WTC11 (cell line): ENCODE results near the gene NRG2. TPM values are rescaled to one million over a fixed set of nuclear protein-coding genes. Genes with fewer than 3 reads are reported as not detected.

Source experiments
- ATAC-seq: fragments of 200-7000 bp; cut with Tn5 transposase; 2 replicates; pipeline ENCODE4 v1.10.0; 2021; ENCODE audit warnings: mild to moderate bottlenecking, moderate library complexity
- CTCF ChIA-PET: fragments of 300-600 bp; sonication (Branson Sonifier 250); formaldehyde crosslinking; loops from one replicate; lab custom pipeline; 2021; ENCODE audit warnings: antibody characterized with exemption; lab: Charles Lee
- POLR2A ChIA-PET: fragments of 350-600 bp; sonication (Branson Sonifier 250); formaldehyde crosslinking; loops from one replicate; lab custom pipeline; 2021; ENCODE audit warnings: antibody characterized with exemption; lab: Charles Lee
- DNase-seq: peaks from one replicate; pipeline ENCODE4 v3.0.0; 2021; ENCODE audit warnings: low spot score
- H3K27ac Mint-ChIP-seq: 2 replicates; pipeline ENCODE4 v1.8.0; 2021; ENCODE audit warnings: mixed read lengths
- H3K27me3 Mint-ChIP-seq: 2 replicates; pipeline ENCODE4 v1.8.0; 2021; ENCODE audit warnings: low read depth, mild to moderate bottlenecking, moderate library complexity, mixed read lengths
- H3K36me3 Mint-ChIP-seq: 2 replicates; pipeline ENCODE4 v1.8.0; 2021; ENCODE audit warnings: mixed read lengths
- H3K4me1 Mint-ChIP-seq: 2 replicates; pipeline ENCODE4 v1.8.0; 2022; ENCODE audit warnings: mixed read lengths
- H3K4me3 Mint-ChIP-seq: 2 replicates; pipeline ENCODE4 v1.8.0; 2021; ENCODE audit warnings: mild to moderate bottlenecking, moderate library complexity, mixed read lengths
- H3K9me3 Mint-ChIP-seq: 2 replicates; pipeline ENCODE4 v1.8.0; 2021; ENCODE audit warnings: mixed read lengths
- AFF4 ChIP-seq: sonication (generic); formaldehyde crosslinking; IDR thresholded peaks from 2 replicates; pipeline ENCODE4 v1.8.1; 2023; ENCODE audit warnings: mild to moderate bottlenecking, missing genetic modification reagents, borderline replicate concordance
- ATF6 ChIP-seq: sonication (generic); formaldehyde crosslinking; IDR thresholded peaks from 2 replicates; pipeline ENCODE4 v1.8.1; 2023; ENCODE audit warnings: mild to moderate bottlenecking, missing genetic modification reagents
- ETV6 ChIP-seq: sonication (generic); formaldehyde crosslinking; IDR thresholded peaks from 2 replicates; pipeline ENCODE4 v1.8.1; 2022; ENCODE audit warnings: mild to moderate bottlenecking, missing genetic modification reagents
- FOXJ3 ChIP-seq: sonication (generic); formaldehyde crosslinking; IDR thresholded peaks from 2 replicates; pipeline ENCODE4 v1.9.0; 2021; ENCODE audit warnings: missing genetic modification reagents, mild to moderate bottlenecking, borderline replicate concordance
- GRHL2 ChIP-seq: fragments of 250-450 bp; sonication (Bioruptor Pico); IDR thresholded peaks from 2 replicates; pipeline ENCODE4 v1.8.0; 2022; ENCODE audit warnings: mild to moderate bottlenecking, moderate library complexity; ENCODE audit not compliant: insufficient replicate concordance, severe bottlenecking
- IRF2 ChIP-seq: sonication (generic); formaldehyde crosslinking; IDR thresholded peaks from 2 replicates; pipeline ENCODE4 v1.8.0; 2022; ENCODE audit warnings: low read depth, missing genetic modification reagents, borderline replicate concordance
- JAZF1 ChIP-seq: fragments of 250-450 bp; sonication (Bioruptor Pico); IDR thresholded peaks from 2 replicates; pipeline ENCODE4 v1.9.0; 2021; ENCODE audit warnings: moderate library complexity, mild to moderate bottlenecking, inconsistent platforms
- MYBL2 ChIP-seq: sonication (generic); formaldehyde crosslinking; IDR thresholded peaks from 2 replicates; pipeline ENCODE4 v1.8.1; 2023; ENCODE audit warnings: mild to moderate bottlenecking, moderate library complexity, missing genetic modification reagents
- NFYB ChIP-seq: sonication (generic); formaldehyde crosslinking; conservative IDR thresholded peaks from 2 replicates; pipeline ENCODE4 v1.8.0; 2022; ENCODE audit warnings: low read depth, missing genetic modification reagents
- OVOL2 ChIP-seq: fragments of 250-450 bp; sonication (Bioruptor Pico); IDR thresholded peaks from 2 replicates; pipeline ENCODE4 v1.9.0; 2021; ENCODE audit warnings: mild to moderate bottlenecking, borderline replicate concordance
- TEAD1 ChIP-seq: sonication (generic); formaldehyde crosslinking; IDR thresholded peaks from 2 replicates; pipeline ENCODE4 v1.8.0; 2022; ENCODE audit warnings: mild to moderate bottlenecking, missing genetic modification reagents
- USF1 ChIP-seq: sonication (generic); formaldehyde crosslinking; IDR thresholded peaks from 2 replicates; pipeline ENCODE4 v1.8.0; 2022; ENCODE audit warnings: mild to moderate bottlenecking, missing genetic modification reagents
- USF2 ChIP-seq: sonication (generic); formaldehyde crosslinking; IDR thresholded peaks from 2 replicates; pipeline ENCODE4 v1.8.1; 2023; ENCODE audit warnings: mild to moderate bottlenecking, missing genetic modification reagents, moderate library complexity
- ZNF532 ChIP-seq: fragments of 250-450 bp; sonication (Bioruptor Pico); IDR thresholded peaks from 2 replicates; pipeline ENCODE4 v1.9.0; 2021; ENCODE audit warnings: mild to moderate bottlenecking, borderline replicate concordance
- total RNA-seq: library from RNA; stranded (reverse); gene quantifications from 3 replicates; pipeline ENCODE4 v1.2.3, GENCODE V29; 2021

The NRG2 gene
- total RNA-seq, 1 experiment from 2014 or later = 0.44 TPM

- POLR2A ChIA-PET = no interaction called here
- no peak for ATAC-seq
These were observed 165.0 kb downstream of the NRG2 start for GRCh38 chr5:139878093-139878492.

GRCh38 chr5:139877129-139877597 lies 165.9 kb downstream of the NRG2 start:
- Mint-ChIP-seq H3K36me3 (0 out of 2 replicates have a peak, but pooled peaks cover 2% of the 10 kb centered on the region), H3K4me1 (peaks cover 29% of the 10 kb centered on the region), H3K27me3 (no peaks in the 10 kb centered on the region; the same call in 1 of the 2 replicates), H3K27ac (no peak overlapping the region), H3K4me3 (no peak overlapping the region), H3K9me3 (peaks cover 9% of the 10 kb centered on the region)
- ATAC-seq (no peak), DNase-seq (no peak)
- POLR2A ChIA-PET = no interaction called here
- no peak for TF ChIP-seq JAZF1
- no peak for TF ChIP-seq USF2 (CRISPR knock-in tag)
- no peak for TF ChIP-seq ATF6 (CRISPR knock-in tag)
- no peak for TF ChIP-seq GRHL2 (CRISPR knock-in tag)
- TF ChIP-seq OVOL2 = no peak
- no peak for TF ChIP-seq NFYB
- TF ChIP-seq AFF4 (CRISPR knock-in tag) = no peak
- TF ChIP-seq TEAD1 (CRISPR knock-in tag) = no peak
- TF ChIP-seq IRF2 (CRISPR knock-in tag) = no peak
- no peak for TF ChIP-seq FOXJ3 (CRISPR knock-in tag)
- no peak for TF ChIP-seq ETV6 (CRISPR knock-in tag)
- TF ChIP-seq ZNF532 (CRISPR knock-in tag) = no peak
- CTCF ChIA-PET = interaction anchor here (1.1 to 3.2 kb wide), 5 partner anchors 14 to 277 kb away, joined by 3 to 33 read pairs (median 7); no protein-coding TSS in a partner anchor

More at GRCh38 chr5:139878093-139878492, 165.0 kb downstream of the NRG2 start:
- Mint-ChIP-seq H3K9me3 (peaks cover 9% of the 10 kb centered on the region), H3K4me1 (peaks cover 24% of the 10 kb centered on the region)
- CTCF ChIA-PET = interaction anchor here (3.2 kb wide), 1 partner anchor 91 kb away, joined by 33 read pairs; no protein-coding TSS in a partner anchor
- TF ChIP-seq MYBL2 (CRISPR knock-in tag) = no peak
- TF ChIP-seq USF1 (CRISPR knock-in tag) = peak; percentile 65
- TF ChIP-seq USF2 (CRISPR knock-in tag) = peak; percentile 72
- TF ChIP-seq, all 79 proteins: peak for 2
- no peak overlapping the region for H3K4me3 Mint-ChIP-seq
- DNase-seq = no peak
- H3K27ac Mint-ChIP-seq = no peak overlapping the region
- no peaks in the 10 kb centered on the region; the same call in 1 of the 2 replicates for H3K27me3 Mint-ChIP-seq
- 0 out of 2 replicates have a peak, but pooled peaks cover 2% of the 10 kb centered on the region for H3K36me3 Mint-ChIP-seq
